SH-SY5Y (cell line): ENCODE results near the gene SURF6.

Experiments
- GATA2 ChIP-seq: IDR thresholded peaks from 2 replicates; pipeline ENCODE4 v1.6.1; 2011; ENCODE audit warnings: mild to moderate bottlenecking, low read depth, low read length
- GATA3 ChIP-seq: IDR thresholded peaks from 2 replicates; pipeline ENCODE4 v1.6.1; 2011; ENCODE audit warnings: low read depth, mild to moderate bottlenecking, low read length, moderate library complexity

SURF6 gene

GRCh38 chr9:133335924-133336811 lies at the start of gene SURF6:
SURF6 (minus strand) TSS chr9:133336188; CDS start chr9:133336132, 56 bp downstream.
- TF ChIP-seq GATA3 (no peak), GATA2 (no peak)

GRCh38 chr9:133385452-133385851 lies 49.5 kb upstream of the SURF6 start:
- no peak for TF ChIP-seq GATA3
- TF ChIP-seq GATA2, result no peak

GRCh38 chr9:133384736-133385321 lies 48.8 kb upstream of the SURF6 start:
- TF ChIP-seq GATA2 (no peak), GATA3 (no peak)

- TF ChIP-seq GATA2 (no peak), GATA3 (no peak)
Measured at GRCh38 chr9:133383438-133383837, 47.5 kb upstream of the SURF6 start.

GRCh38 chr9:133382507-133383141 lies 46.6 kb upstream of the SURF6 start:
- no peak for TF ChIP-seq GATA2
- TF ChIP-seq GATA3, result no peak

GRCh38 chr9:133380734-133381133 lies 44.7 kb upstream of the SURF6 start:
- TF ChIP-seq GATA2 (no peak), GATA3 (no peak)

- TF ChIP-seq GATA3 (no peak), GATA2 (no peak)
Measured at GRCh38 chr9:133379153-133380086, 43.4 kb upstream of the SURF6 start.

- TF ChIP-seq GATA2 (no peak), GATA3 (no peak)
Measured at GRCh38 chr9:133378408-133378962, 42.5 kb upstream of the SURF6 start.

GRCh38 chr9:133377721-133378216 lies 41.8 kb upstream of the SURF6 start:
- TF ChIP-seq GATA3 (no peak), GATA2 (no peak)

GRCh38 chr9:133375724-133376654 lies 40.0 kb upstream of the SURF6 start, which contains the start of the genes STKLD1 and SURF4:
STKLD1 (plus strand) TSS chr9:133376366; CDS start chr9:133376474, 108 bp downstream.
SURF4 (minus strand) TSS chr9:133376060; CDS start chr9:133375969, 91 bp downstream.
- TF ChIP-seq GATA3 (no peak), GATA2 (no peak)

GRCh38 chr9:133375116-133375723 lies 39.2 kb upstream of the SURF6 start:
- TF ChIP-seq GATA3 (no peak), GATA2 (no peak)
